K562 (cell line): ENCODE measurements around the gene GSK3B. TPM values are rescaled to one million over a fixed set of nuclear protein-coding genes. Genes with fewer than 3 reads are reported as not detected.

Source experiments
- BACH1 ChIP-seq: fragments of 200-800 bp; sonication (Bioruptor generic); IDR thresholded peaks from 2 replicates; pipeline ENCODE4 v1.6.1; 2016; ENCODE audit warnings: missing genetic modification characterization, missing compliant biosample characterization
- BCOR ChIP-seq: fragments of 450-650 bp; IDR thresholded peaks from 2 replicates; pipeline ENCODE4 v1.6.1; 2016
- FOSL1 ChIP-seq: fragments of 200-800 bp; sonication (Bioruptor generic); conservative IDR thresholded peaks from 2 replicates; pipeline ENCODE4 v1.6.1; 2016; ENCODE audit warnings: missing genetic modification characterization, missing compliant biosample characterization
- GTF2A2 ChIP-seq: IDR thresholded peaks from 2 replicates; pipeline ENCODE4 v1.6.1; 2016; ENCODE audit warnings: mild to moderate bottlenecking, missing genetic modification characterization, missing compliant biosample characterization
- KLF16 ChIP-seq: IDR thresholded peaks from 2 replicates; pipeline ENCODE4 v1.6.1; 2016; ENCODE audit warnings: antibody characterized with exemption
- L3MBTL2 ChIP-seq: fragments of 450-650 bp; IDR thresholded peaks from 2 replicates; pipeline ENCODE4 v1.6.1; 2016; ENCODE audit warnings: mild to moderate bottlenecking, moderate library complexity
- LCOR ChIP-seq: sonication (generic); formaldehyde crosslinking; IDR thresholded peaks from 2 replicates; pipeline ENCODE4 v1.8.0; 2022; ENCODE audit warnings: mild to moderate bottlenecking, missing genetic modification reagents
- MAFF ChIP-seq: IDR thresholded peaks from 2 replicates; pipeline ENCODE4 v1.6.1; 2012; ENCODE audit warnings: low read length, improper control_type of control experiment
- MAFK ChIP-seq: IDR thresholded peaks from 2 replicates; pipeline ENCODE4 v1.6.1; 2011; ENCODE audit warnings: low read length, improper control_type of control experiment
- MCM3 ChIP-seq: fragments of 450-650 bp; IDR thresholded peaks from 2 replicates; pipeline ENCODE4 v1.6.1; 2016
- MECOM ChIP-seq: fragments of 250-450 bp; sonication (Bioruptor Pico); IDR thresholded peaks from 2 replicates; pipeline ENCODE4 v1.8.0; 2022; ENCODE audit warnings: inconsistent platforms
- RBM17 ChIP-seq: fragments of 200-400 bp; formaldehyde crosslinking; IDR thresholded peaks from 2 replicates; pipeline ENCODE4 v1.6.1; 2017; ENCODE audit warnings: low read depth, mild to moderate bottlenecking, low read length, borderline replicate concordance
- RBM22 ChIP-seq: fragments of 200-400 bp; formaldehyde crosslinking; IDR thresholded peaks from 2 replicates; pipeline ENCODE4 v1.6.1; 2018; ENCODE audit warnings: low read length, low read depth; ENCODE audit not compliant: poor library complexity, severe bottlenecking
- RBM34 ChIP-seq: fragments of 200-400 bp; formaldehyde crosslinking; IDR thresholded peaks from 2 replicates; pipeline ENCODE4 v1.6.1; 2018; ENCODE audit warnings: low read length, borderline replicate concordance; ENCODE audit not compliant: insufficient read depth
- TBL1XR1 ChIP-seq, 2 experiments: IDR thresholded peaks; 2 replicates each; pipeline ENCODE4 v1.6.1; 2012; ENCODE audit warnings: improper control_type of control experiment in 2 of 2, low read length in 2 of 2, mild to moderate bottlenecking in 1 of 2
- TFE3 ChIP-seq: fragments of 450-650 bp; formaldehyde crosslinking; IDR thresholded peaks from 2 replicates; pipeline ENCODE4 v1.4.0; 2020; ENCODE audit warnings: mild to moderate bottlenecking, mixed read lengths
- ZBED1 ChIP-seq: IDR thresholded peaks from 2 replicates; pipeline ENCODE4 v1.6.1; 2014
- ZBTB8A ChIP-seq: fragments of 450-650 bp; IDR thresholded peaks from 2 replicates; pipeline ENCODE4 v1.6.1; 2018; ENCODE audit warnings: mild to moderate bottlenecking, moderate library complexity; ENCODE audit not compliant: partially characterized antibody
- ZFP30 ChIP-seq: fragments of 250-450 bp; sonication (Bioruptor Pico); IDR thresholded peaks from 2 replicates; pipeline ENCODE4 v1.8.0; 2022; ENCODE audit warnings: moderate library complexity, mild to moderate bottlenecking, inconsistent platforms, borderline replicate concordance
- ZNF197 ChIP-seq: fragments of 200-800 bp; sonication (Bioruptor generic); IDR thresholded peaks from 2 replicates; pipeline ENCODE4 v1.6.1; 2016; ENCODE audit warnings: low read depth, missing genetic modification characterization, missing compliant biosample characterization
- ZNF280B ChIP-seq: fragments of 250-450 bp; sonication (Bioruptor Pico); IDR thresholded peaks from 2 replicates; pipeline ENCODE4 v1.5.1; 2021; ENCODE audit warnings: mild to moderate bottlenecking
- ZNF740 ChIP-seq, 3 experiments: fragments of 200-800 bp in 1 of 3; sonication (Bioruptor generic) in 1 of 3; sonication (generic) in 1 of 3; formaldehyde crosslinking in 1 of 3; IDR thresholded peaks; 2 replicates each; pipeline versions ENCODE4 v1.6.1 to v1.8.0; 2016 to 2022; ENCODE audit warnings: mild to moderate bottlenecking in 2 of 3, missing compliant biosample characterization in 2 of 3, missing genetic modification characterization in 2 of 3, missing genetic modification reagents in 1 of 3
- polyA plus RNA-seq, 8 experiments: library from polyadenylated mRNA; depleted of rRNA in 4 of 8; stranded (reverse) in 5 of 8; unstranded in 3 of 8; fragments of >200 nt; fragmentation: Nextera tagmentation in 2 of 8; fragmentation: Illumina TruSeq in 1 of 8; extraction: Ambion mirVana in 2 of 8; extraction: Trizol in 1 of 8; gene quantifications; 2 replicates each; pipeline versions ENCODE4 v1.2.1 to v1.2.3, GENCODE V29; 2011 to 2014; ENCODE audit warnings: inconsistent platforms in 1 of 8, missing spikeins in 1 of 8
- total RNA-seq, 7 experiments: library from RNA; depleted of rRNA in 6 of 7; stranded (reverse); fragments of >200 nt in 6 of 7; fragmentation: Illumina TruSeq in 2 of 7; extraction: Trizol in 2 of 7; gene quantifications; 2 replicates each; pipeline versions ENCODE4 v1.2.1 to v1.2.3, GENCODE V29; 2011 to 2021; ENCODE audit warnings: low replicate concordance in 1 of 7
- TF ChIP-seq, protein P1 (sequence below): fragments of 450-650 bp; conservative IDR thresholded peaks from 2 replicates; pipeline ENCODE4 v1.6.1; 2016; ENCODE audit warnings: missing genetic modification characterization, low read depth, mild to moderate bottlenecking, missing compliant biosample characterization, moderate library complexity

Gene GSK3B
- total and polyA plus RNA-seq, 9 of the 15 experiments (the other 6 are each of a cell fraction or from before 2014, with no cell fraction given): 4.7 to 25.0 (median 18.7) TPM

DNA sequence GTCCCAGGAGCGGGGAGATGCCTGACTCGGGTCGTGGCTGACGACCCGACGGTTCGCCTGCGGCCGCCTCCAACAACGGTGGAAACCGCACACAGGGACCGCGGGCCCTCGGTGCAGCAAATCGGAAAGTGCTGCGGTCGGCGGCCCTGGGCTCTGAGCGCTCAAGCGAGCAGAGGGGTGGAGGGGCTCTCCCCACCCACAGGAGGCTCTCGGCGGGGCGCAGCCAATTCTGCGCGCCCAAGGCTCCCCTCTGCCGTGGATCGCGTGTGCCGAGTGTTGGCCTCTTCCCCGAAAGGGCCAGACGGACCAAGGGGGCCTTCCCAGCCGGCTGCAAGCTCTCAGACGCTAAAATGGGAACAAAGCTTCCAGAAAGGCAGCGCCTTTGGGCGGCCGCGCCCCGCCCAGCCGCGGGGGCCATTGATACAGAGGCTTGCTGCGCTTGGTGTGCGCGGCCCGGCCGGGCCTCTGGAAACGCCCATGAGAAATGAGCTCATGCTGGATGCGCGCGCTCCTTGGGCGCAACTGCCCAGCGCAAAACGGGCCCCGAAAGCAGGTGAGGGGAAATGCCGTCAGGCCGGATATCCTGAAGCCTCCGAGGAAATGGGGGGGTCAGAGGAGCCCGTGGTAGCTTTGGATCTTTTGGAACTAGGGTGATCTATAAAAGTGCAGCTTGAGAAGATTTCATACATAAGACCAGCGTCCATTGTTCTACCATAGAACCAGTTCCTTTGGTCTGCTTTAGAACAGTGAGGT lies 1.2 kb upstream of the GSK3B start (continued):
- TF ChIP-seq, protein P1, sequence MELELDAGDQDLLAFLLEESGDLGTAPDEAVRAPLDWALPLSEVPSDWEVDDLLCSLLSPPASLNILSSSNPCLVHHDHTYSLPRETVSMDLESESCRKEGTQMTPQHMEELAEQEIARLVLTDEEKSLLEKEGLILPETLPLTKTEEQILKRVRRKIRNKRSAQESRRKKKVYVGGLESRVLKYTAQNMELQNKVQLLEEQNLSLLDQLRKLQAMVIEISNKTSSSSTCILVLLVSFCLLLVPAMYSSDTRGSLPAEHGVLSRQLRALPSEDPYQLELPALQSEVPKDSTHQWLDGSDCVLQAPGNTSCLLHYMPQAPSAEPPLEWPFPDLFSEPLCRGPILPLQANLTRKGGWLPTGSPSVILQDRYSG (tag): no peak
- TF ChIP-seq TBL1XR1 (IDR thresholded peaks at IDR 0.05; ENCODE audit: low read length in 2 of 2) (0 out of 4 replicates have a peak, but pooled peaks of 1 of the 2 experiments have one; percentile 8), BACH1 (no peak; the same call in 1 of the 2 replicates), MECOM (CRISPR knock-in tag) (no peak), ZBED1 (no peak), ZNF280B (CRISPR knock-in tag) (no peak), L3MBTL2 (peak; percentile 34; the same call in 1 of the 2 replicates), ZNF740 (CRISPR knock-in tag; IDR thresholded peaks at IDR 0.05) (peak; percentile 65; the same call in 1 of the 2 replicates), ZNF740 (tag; IDR thresholded peaks at IDR 0.05) (0 out of 4 replicates have a peak, but pooled peaks of 1 of the 2 experiments have one; percentile 44), RBM17 (no peak), FOSL1 (tag) (no peak), TFE3 (CRISPR knock-in tag) (no peak), BCOR (0 out of 2 replicates have a peak, but pooled peaks have one; percentile 10), GTF2A2 (tag) (no peak), RBM22 (no peak), MAFF (no peak), ZFP30 (CRISPR knock-in tag) (no peak), LCOR (CRISPR knock-in tag) (no peak), MCM3 (no peak), KLF16 (no peak), MAFK (no peak), ZBTB8A (no peak), ZNF197 (CRISPR knock-in tag) (no peak), RBM34 (no peak)
